H1 (cell line): ENCODE data around the gene UBR3. TPM values are rescaled to one million over a fixed set of nuclear protein-coding genes. Genes with fewer than 3 reads are reported as not detected.

Experiments used
- CTCF ChIA-PET: fragments of 300-600 bp; sonication (Branson Sonifier 250); formaldehyde crosslinking; loops from one replicate; lab custom pipeline; 2021; ENCODE audit not compliant: partially characterized antibody; lab: Charles Lee
- POLR2A ChIA-PET: fragments of 300-600 bp; sonication (Branson Sonifier 250); formaldehyde crosslinking; loops from one replicate; lab custom pipeline; 2021; ENCODE audit warnings: inconsistent platforms; ENCODE audit not compliant: partially characterized antibody; lab: Charles Lee
- DNase-seq, 2 experiments: peaks; one replicate each; pipeline versions ENCODE4 v3.0.0 to v3.0.0-alpha.2; 2010 to 2022; ENCODE audit warnings: low spot score in 2 of 2, low read depth in 1 of 2, mixed read lengths in 1 of 2
- FAIRE-seq: peaks from 2 replicates; lab custom pipeline; 2011; peaks lifted over from hg19 to GRCh38; lab: Jason Lieb, UNC
- H2AFZ ChIP-seq: 2 replicates; pipeline ENCODE4 v1.8.1; 2012; ENCODE audit warnings: low read length, inconsistent platforms
- H2AK5ac ChIP-seq: 2 replicates; pipeline ENCODE4 v1.6.1; 2013; ENCODE audit warnings: low read depth, low read length
- H2BK120ac ChIP-seq: replicated peaks from 2 replicates; pipeline ENCODE3; 2013; ENCODE audit warnings: low read depth, low read length, inconsistent platforms
- H2BK12ac ChIP-seq: 2 replicates; pipeline ENCODE4 v1.6.1; 2013; ENCODE audit warnings: low read depth, low read length
- H2BK15ac ChIP-seq: 2 replicates; pipeline ENCODE4 v1.6.1; 2013; ENCODE audit warnings: low read length
- H2BK20ac ChIP-seq: 2 replicates; pipeline ENCODE4 v1.6.1; 2013; ENCODE audit warnings: low read length
- H2BK5ac ChIP-seq: 2 replicates; pipeline ENCODE4 v1.6.1; 2013; ENCODE audit warnings: low read depth, low read length
- H3K14ac ChIP-seq: 2 replicates; pipeline ENCODE4 v1.6.1; 2013; ENCODE audit warnings: inconsistent platforms; ENCODE audit not compliant: insufficient read length
- H3K18ac ChIP-seq: 2 replicates; pipeline ENCODE4 v1.6.1; 2013; ENCODE audit warnings: low read length; ENCODE audit errors: extremely low read depth
- H3K23ac ChIP-seq: 2 replicates; pipeline ENCODE4 v1.6.1; 2013; ENCODE audit warnings: inconsistent platforms; ENCODE audit not compliant: insufficient read length
- H3K23me2 ChIP-seq: 2 replicates; pipeline ENCODE4 v1.6.1; 2013; ENCODE audit warnings: low read depth, low read length
- H3K27ac ChIP-seq: 2 replicates; pipeline ENCODE4 v1.6.1; 2011; ENCODE audit warnings: low read depth, low read length, inconsistent platforms
- H3K27me3 ChIP-seq, 4 experiments: replicated peaks in 1 of 4; 1 replicate in 1 of 4; 2 replicates in 3 of 4; pipeline versions ENCODE4 v1.6.1 to v1.8.1; 2011 to 2013; ENCODE audit warnings: low read length in 3 of 4, mild to moderate bottlenecking in 3 of 4, inconsistent platforms in 2 of 4, mixed read lengths in 2 of 4, moderate library complexity in 1 of 4; ENCODE audit not compliant: control insufficient read depth in 3 of 4, insufficient read depth in 3 of 4; ENCODE audit errors: extremely low read depth in 1 of 4
- H3K36me3 ChIP-seq, 4 experiments: 2 replicates each; pipeline versions ENCODE4 v1.6.1 to v1.8.1; 2011 to 2013; ENCODE audit warnings: mild to moderate bottlenecking in 4 of 4, low read length in 3 of 4, moderate library complexity in 2 of 4, control low read depth in 1 of 4, inconsistent platforms in 1 of 4; ENCODE audit not compliant: insufficient read depth in 4 of 4, control insufficient read depth in 2 of 4
- H3K4ac ChIP-seq: replicated peaks from 2 replicates; pipeline ENCODE3; 2013; ENCODE audit warnings: low read length, low read depth, mixed read lengths, inconsistent platforms; ENCODE audit not compliant: insufficient read length
- H3K4me1 ChIP-seq, 4 experiments: replicated peaks in 1 of 4; 1 replicate in 1 of 4; 2 replicates in 3 of 4; pipeline versions ENCODE4 v1.6.1 to v1.8.1; 2011 to 2013; ENCODE audit warnings: low read length in 3 of 4, inconsistent platforms in 2 of 4, mixed read lengths in 1 of 4; ENCODE audit not compliant: insufficient read depth in 4 of 4, control insufficient read depth in 3 of 4
- H3K4me2 ChIP-seq, 2 experiments: 2 replicates each; pipeline versions ENCODE4 v1.6.1 to v1.8.1; 2011 to 2013; ENCODE audit warnings: low read depth in 2 of 2, low read length in 2 of 2, control low read depth in 1 of 2, inconsistent platforms in 1 of 2, mild to moderate bottlenecking in 1 of 2; ENCODE audit not compliant: insufficient read depth in 1 of 2
- H3K4me3 ChIP-seq, 4 experiments: fragments of 200-600, 300-600 bp in 1 of 4; sonication (generic), shearing (Covaris generic), sonication (Bioruptor Twin) in 1 of 4; 2 replicates each; pipeline versions ENCODE4 v1.5.1 to v1.8.1; 2011 to 2016; ENCODE audit warnings: low read length in 4 of 4, low read depth in 3 of 4, control low read depth in 2 of 4, inconsistent platforms in 2 of 4, mild to moderate bottlenecking in 2 of 4, mixed read lengths in 1 of 4, moderate library complexity in 1 of 4; ENCODE audit not compliant: insufficient read depth in 2 of 4; ENCODE audit errors: extremely low read depth in 1 of 4
- H3K56ac ChIP-seq: replicated peaks from 2 replicates; pipeline ENCODE3; 2013; ENCODE audit warnings: low read depth, mild to moderate bottlenecking, mixed read lengths, low read length, inconsistent platforms; ENCODE audit not compliant: insufficient read length
- H3K79me1 ChIP-seq: 2 replicates; pipeline ENCODE4 v1.6.1; 2013; ENCODE audit warnings: low read depth, low read length, control low read depth
- H3K79me2 ChIP-seq, 2 experiments: 2 replicates each; pipeline versions ENCODE4 v1.6.1 to v1.8.1; 2012 to 2013; ENCODE audit warnings: low read length in 2 of 2, mild to moderate bottlenecking in 2 of 2, inconsistent platforms in 1 of 2; ENCODE audit not compliant: insufficient read depth in 2 of 2, control insufficient read depth in 1 of 2
- H3K9ac ChIP-seq, 4 experiments: replicated peaks in 1 of 4; 1 replicate in 1 of 4; 2 replicates in 3 of 4; pipeline versions ENCODE4 v1.6.1 to v1.8.1; 2011 to 2013; ENCODE audit warnings: low read depth in 3 of 4, low read length in 3 of 4, control low read depth in 2 of 4, mild to moderate bottlenecking in 2 of 4, moderate library complexity in 2 of 4, inconsistent platforms in 1 of 4; ENCODE audit errors: extremely low read depth in 1 of 4
- H3K9me3 ChIP-seq, 2 experiments: 2 replicates each; pipeline versions ENCODE4 v1.6.1 to v1.8.1; 2012 to 2013; ENCODE audit warnings: mild to moderate bottlenecking in 2 of 2, moderate library complexity in 2 of 2, control low read depth in 1 of 2, inconsistent platforms in 1 of 2, low read depth in 1 of 2, low read length in 1 of 2, mixed read lengths in 1 of 2; ENCODE audit not compliant: insufficient read depth in 2 of 2
- H4K20me1 ChIP-seq, 2 experiments: replicated peaks in 1 of 2; 2 replicates each; pipeline versions ENCODE3 to v1.8.1; 2011 to 2013; ENCODE audit warnings: inconsistent platforms in 2 of 2, low read length in 2 of 2, mild to moderate bottlenecking in 1 of 2; ENCODE audit not compliant: insufficient read depth in 2 of 2, control insufficient read depth in 1 of 2
- H4K5ac ChIP-seq: 2 replicates; pipeline ENCODE4 v1.6.1; 2013; ENCODE audit warnings: low read length, low read depth, mixed read lengths, inconsistent platforms; ENCODE audit not compliant: insufficient read length
- H4K8ac ChIP-seq: 2 replicates; pipeline ENCODE4 v1.8.0; 2013; ENCODE audit warnings: mild to moderate bottlenecking, moderate library complexity, low read length, inconsistent platforms; ENCODE audit not compliant: insufficient read depth; ENCODE audit errors: extremely low read depth
- H4K91ac ChIP-seq: replicated peaks from 2 replicates; pipeline ENCODE3; 2013; ENCODE audit warnings: low read length, mixed read lengths, inconsistent platforms; ENCODE audit not compliant: insufficient read length
- ASH2L ChIP-seq: fragments of 200-600, 300-600 bp; sonication (generic); IDR thresholded peaks from one replicate; pipeline ENCODE4 v1.7.1; 2017; ENCODE audit warnings: low read length
- CEBPB ChIP-seq: IDR thresholded peaks from 2 replicates; pipeline ENCODE4 v1.6.1; 2012; ENCODE audit warnings: low read depth, low read length
- CHD1 ChIP-seq: IDR thresholded peaks from 2 replicates; pipeline ENCODE4 v1.6.1; 2012; ENCODE audit warnings: low read depth, low read length, improper control_type of control experiment
- NANOG ChIP-seq: IDR thresholded peaks from 2 replicates; pipeline ENCODE4 v1.6.1; 2011; ENCODE audit warnings: low read length, low read depth, mild to moderate bottlenecking, inconsistent platforms; ENCODE audit not compliant: insufficient read depth, poor library complexity, severe bottlenecking
- POU5F1 ChIP-seq: IDR thresholded peaks from 2 replicates; pipeline ENCODE4 v1.6.1; 2011; ENCODE audit warnings: low read depth, mild to moderate bottlenecking, low read length, moderate library complexity
- RXRA ChIP-seq: IDR thresholded peaks from 2 replicates; pipeline ENCODE4 v1.6.1; 2011; ENCODE audit warnings: low read depth, mild to moderate bottlenecking, low read length, moderate library complexity; ENCODE audit not compliant: insufficient read depth
- SAP30 ChIP-seq: fragments of 300-600 bp; sonication (generic); IDR thresholded peaks from 2 replicates; pipeline ENCODE4 v1.7.1; 2012; ENCODE audit warnings: low read length, moderate library complexity, mild to moderate bottlenecking, inconsistent platforms; ENCODE audit not compliant: insufficient read depth, insufficient replicate concordance
- SUZ12 ChIP-seq: fragments of 200-600 bp; sonication (generic); IDR thresholded peaks from 2 replicates; pipeline ENCODE4 v1.6.1; 2012; ENCODE audit warnings: mild to moderate bottlenecking, inconsistent platforms, low read length, moderate library complexity, mixed read lengths
- WGBS, 2 experiments: shearing (Covaris generic) in 1 of 2; methylation state at CpG; one replicate each; pipeline versions ENCODE4 v1.1.6 to v1.1.7; 2013 to 2015; ENCODE audit warnings: low lambda C conversion rate in 2 of 2, mixed read lengths in 2 of 2, inconsistent platforms in 1 of 2, low coverage in 1 of 2, missing lambda C conversion rate in 1 of 2; ENCODE audit not compliant: insufficient replicate concordance in 2 of 2, insufficient coverage in 1 of 2, insufficient read length in 1 of 2; ENCODE audit errors: extremely low coverage in 1 of 2, missing lambda C conversion rate in 1 of 2; 5-methylcytosine and 5-hydroxymethylcytosine counted together
- polyA plus RNA-seq, 7 experiments: library from polyadenylated mRNA; depleted of rRNA in 3 of 7; stranded (reverse) in 5 of 7; unstranded in 2 of 7; fragments of >200 nt in 5 of 7; fragments of 200-250 nt in 2 of 7; gene quantifications; 1 replicate in 5 of 7; 2 replicates in 1 of 7; 4 replicates in 1 of 7; pipeline versions ENCODE4 v1.2.1 to v1.2.3, GENCODE V29; 2011 to 2013; ENCODE audit warnings: missing spikeins in 2 of 7, mixed read lengths in 2 of 7
- total RNA-seq: library from RNA; stranded (reverse); fragmentation: NEBNext Ultra II Directional; extraction: Animal tissue kit (Norgen Biotek cat#: 25700); gene quantifications from 2 replicates; pipeline ENCODE4 v1.2.1, GENCODE V29; 2021

Gene UBR3
- total and polyA plus RNA-seq, 2 of the 8 experiments (the other 6 are each of a cell fraction or from before 2014, with no cell fraction given): 3.7 to 17.7 TPM

- H3K14ac ChIP-seq: no peak overlapping the region
- H2BK20ac ChIP-seq: no peak overlapping the region
- H4K91ac ChIP-seq: no peak overlapping the region
- ChIA-PET POLR2A (interaction anchor here (1.5 kb wide), 1 partner anchor 32 kb away, joined by 3 read pairs; the partner anchor contains the start of gene UBR3), CTCF (no interaction called here)
- H2BK120ac ChIP-seq: no peak overlapping the region
- no peak overlapping the region for H3K56ac ChIP-seq
- H3K27ac ChIP-seq: no peak overlapping the region
- no peaks in the 10 kb centered on the region for H4K20me1 ChIP-seq
- H3K23ac ChIP-seq: no peak overlapping the region
- peaks cover 0 to 10% of the 10 kb centered on the region in 2 experiments; a peak in 1 of 4 replicates for H3K9me3 ChIP-seq
- no peak overlapping the region for H3K4me3 ChIP-seq
- H3K79me1 ChIP-seq: no peaks in the 10 kb centered on the region
- no peaks in the 10 kb centered on the region for H3K23me2 ChIP-seq
- no peak for DNase-seq
- TF ChIP-seq NANOG (no peak), ASH2L (no peak), SAP30 (no peak), RXRA (no peak), POU5F1 (no peak), CHD1 (no peak), SUZ12 (no peak), CEBPB (no peak)
- TF ChIP-seq, all 59 proteins: peak for 0
- no peak overlapping the region for H4K5ac ChIP-seq
- H2AK5ac ChIP-seq: no peak overlapping the region
- H3K18ac ChIP-seq: no peak overlapping the region
- no peak overlapping the region for H3K9ac ChIP-seq
- no peak overlapping the region for H2BK5ac ChIP-seq
- H3K79me2 ChIP-seq: peaks cover 0 to 19% of the 10 kb centered on the region in 2 experiments; a peak in 2 of 4 replicates
- no peak overlapping the region for H2AFZ ChIP-seq
- FAIRE-seq: no peak
- no peak overlapping the region for H3K4ac ChIP-seq
- H3K4me1 ChIP-seq: no peaks in the 10 kb centered on the region; a peak in 1 of 7 replicates
- H3K4me2 ChIP-seq: no peak overlapping the region
- H2BK15ac ChIP-seq: no peak overlapping the region
- H3K27me3 ChIP-seq: no peaks in the 10 kb centered on the region
- no peaks in the 10 kb centered on the region; a peak in 1 of 8 replicates for H3K36me3 ChIP-seq
- 90% methylated on average over 4 of the region's 4 CpGs; no CpG with 5 or more reads in 1 of the 2 experiments for WGBS, 2 experiments
- H2BK12ac ChIP-seq: no peak overlapping the region
- H4K8ac ChIP-seq: no peak overlapping the region
Measured at GRCh38 chr2:169859423-169859822, 32.2 kb downstream of the UBR3 start.
